Inflammatory macrophage (primary cell): ENCODE results near the gene PIP4K2B.
"Not testable (repeated sequence)": the region's sequence is repeated elsewhere in the genome, so short reads cannot be mapped to it uniquely, and the experiment has no call there.

Experiments
- DNase-seq, 2 donors: peaks; one replicate each; pipeline ENCODE4 v3.0.0-alpha.2; 2020 to 2022
- total RNA-seq, 18 experiments: gene quantifications; one replicate each; lab custom pipeline; 2026; ENCODE audit warnings: mixed read lengths in 6 of 18, inconsistent platforms in 2 of 18; lab: John Stamatoyannopoulos, UW

PIP4K2B gene
- 14.5 to 98.9 (median 68.8) reads per million in 18 experiments for total RNA-seq

DNA sequence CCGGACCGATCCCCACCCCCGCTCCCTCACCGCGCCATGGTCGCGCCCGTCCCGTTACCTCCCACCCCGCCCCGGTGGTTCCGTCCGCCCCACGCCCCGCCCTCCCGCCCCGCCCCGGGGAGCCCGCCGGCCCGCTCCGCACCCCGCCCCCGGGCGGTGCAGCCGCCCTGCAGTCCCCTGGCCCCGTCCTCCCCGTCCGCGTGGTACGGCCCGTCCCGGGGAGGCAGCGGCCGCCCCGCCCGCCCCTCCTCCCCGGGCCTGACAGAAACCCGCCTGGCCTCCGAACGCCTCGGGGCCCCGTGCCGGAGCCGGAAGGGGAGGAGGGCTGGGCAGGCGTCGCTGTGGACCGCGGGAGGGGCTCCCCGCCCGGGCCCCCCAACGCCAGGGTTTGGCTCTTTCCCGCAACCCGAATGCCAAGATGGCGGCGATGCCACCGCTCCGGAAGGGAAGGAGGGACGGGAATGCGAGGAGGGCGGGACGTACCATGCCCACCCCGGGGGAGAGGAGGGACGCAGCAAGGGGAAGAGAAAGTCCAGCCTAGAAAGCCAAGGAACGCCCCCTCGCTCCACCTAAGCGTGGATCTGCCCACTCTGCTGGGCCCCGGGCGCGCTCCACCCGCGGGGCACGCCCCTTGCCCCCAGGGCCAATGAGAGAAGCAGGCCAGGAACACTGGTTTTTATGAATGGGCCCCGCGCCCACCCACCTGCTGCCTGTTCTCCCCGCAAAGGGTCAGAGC is at the start of gene PIP4K2B:
Gene PIP4K2B (minus strand): TSS at position 56 of the 736 bp plus-strand sequence. CDS start 132 bp downstream, outside the sequence.
- peak; percentile 96 to 97 for DNase-seq

- DNase-seq, result no peak
Measured at GRCh38 chr17:38848557-38848891, 49.2 kb upstream of the PIP4K2B start.

- DNase-seq, result no peak
Measured at GRCh38 chr17:38844261-38844757, 45.0 kb upstream of the PIP4K2B start.

GRCh38 chr17:38825762-38826247 is 26.4 kb upstream of the PIP4K2B start:
- no peak for DNase-seq

- peak; percentile 96 to 99 for DNase-seq
Measured at GRCh38 chr17:38824899-38825761, 25.8 kb upstream of the PIP4K2B start, which contains the start of gene CWC25. CWC25 (minus strand) TSS chr17:38825321; CDS start chr17:38825183, 138 bp downstream.

DNA sequence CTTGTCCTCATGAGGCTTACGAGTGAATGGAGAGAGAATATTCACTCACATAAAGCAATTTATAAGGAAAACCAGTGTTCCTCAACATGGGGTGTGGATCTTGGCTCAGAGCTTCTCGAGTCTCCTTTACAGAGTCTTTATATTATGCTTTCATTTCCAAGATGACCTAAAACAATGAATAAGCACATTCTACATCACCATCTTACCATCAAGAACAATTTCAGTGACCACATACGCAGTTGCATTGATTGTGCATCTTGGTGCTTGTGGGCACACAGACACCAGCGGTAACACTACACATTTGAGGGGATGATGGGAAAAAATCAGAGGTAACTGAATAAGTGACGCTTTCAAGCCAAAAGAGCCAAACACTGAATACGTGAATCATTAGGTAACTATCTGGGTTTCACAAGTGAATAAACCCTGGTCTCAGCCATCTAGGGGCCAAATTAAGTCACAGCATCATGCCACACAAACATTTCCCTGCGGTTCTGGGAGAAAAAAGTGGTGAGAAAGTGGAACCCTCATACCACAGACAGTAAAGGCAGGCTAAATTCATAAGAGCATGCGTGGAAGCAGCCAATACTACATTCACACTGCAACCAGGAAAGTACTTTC is 16.3 kb upstream of the PIP4K2B start:
- DNase-seq, result peak; percentile 11 to 26

DNA sequence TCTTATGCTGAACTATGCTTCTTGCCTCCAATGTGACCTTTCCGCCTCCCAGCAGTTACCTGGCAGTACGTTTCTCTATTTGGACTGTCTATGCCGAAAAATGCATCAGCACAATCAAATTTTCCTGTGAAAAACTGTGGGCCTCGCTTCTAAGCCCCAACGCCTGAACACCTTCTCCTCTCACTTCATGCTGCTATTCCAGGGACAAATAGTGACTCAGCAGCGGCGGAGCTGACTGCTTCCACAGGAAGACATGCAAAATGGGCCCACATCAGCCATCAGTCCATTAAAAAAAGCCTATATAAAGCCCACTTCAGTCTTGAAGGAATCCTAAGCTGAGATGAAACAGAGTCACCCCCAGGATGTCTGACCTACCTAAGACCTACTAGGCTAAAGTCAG is 10.5 kb upstream of the PIP4K2B start:
- DNase-seq, result no peak

- DNase-seq, result no peak
Measured at GRCh38 chr17:38800237-38800760, 943 bp upstream of the PIP4K2B start.

- DNase-seq, result peak; percentile 27 to 44
Measured at GRCh38 chr17:38798614-38799500, 499 bp downstream of the PIP4K2B start.

GRCh38 chr17:38797828-38798227 is 1.5 kb downstream of the PIP4K2B start:
- DNase-seq, result no peak

GRCh38 chr17:38797158-38797490 is 2.2 kb downstream of the PIP4K2B start:
- peak in 1 of 2 donors; percentile 56 for DNase-seq

DNA sequence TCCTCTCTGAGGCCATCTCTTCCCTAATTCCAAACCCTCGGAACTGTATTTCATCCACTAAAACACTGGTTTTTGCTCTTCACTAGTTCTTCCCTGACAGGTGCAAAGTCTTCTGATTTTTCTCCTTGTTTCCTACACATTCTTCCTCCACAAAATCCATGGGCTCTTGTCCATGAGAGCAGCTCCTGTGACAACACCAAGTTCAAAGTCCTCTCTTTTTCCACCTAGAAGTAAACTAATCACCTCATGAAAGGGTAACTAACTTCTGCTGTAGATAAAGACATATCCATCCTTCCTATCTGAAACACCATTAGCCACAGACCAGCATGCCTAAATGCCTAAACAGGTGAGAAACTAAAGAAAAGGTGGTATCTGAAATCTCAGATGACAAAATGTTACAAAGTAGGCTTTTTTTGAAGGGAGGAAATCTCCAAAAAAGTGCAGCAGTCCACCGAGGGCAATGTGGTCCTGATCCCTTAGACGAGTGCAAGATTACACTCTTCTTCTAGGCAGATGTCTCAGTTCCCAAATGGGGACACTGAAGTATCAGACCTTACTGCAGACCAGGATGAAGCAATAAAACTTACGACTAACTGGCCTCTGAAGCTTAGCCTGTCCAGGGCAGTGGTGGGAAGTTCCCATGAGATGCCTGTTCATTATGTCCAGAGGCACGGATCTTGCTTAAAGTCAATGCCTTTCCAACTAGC is 2.8 kb downstream of the PIP4K2B start:
- peak; percentile 8 to 42 for DNase-seq

DNA sequence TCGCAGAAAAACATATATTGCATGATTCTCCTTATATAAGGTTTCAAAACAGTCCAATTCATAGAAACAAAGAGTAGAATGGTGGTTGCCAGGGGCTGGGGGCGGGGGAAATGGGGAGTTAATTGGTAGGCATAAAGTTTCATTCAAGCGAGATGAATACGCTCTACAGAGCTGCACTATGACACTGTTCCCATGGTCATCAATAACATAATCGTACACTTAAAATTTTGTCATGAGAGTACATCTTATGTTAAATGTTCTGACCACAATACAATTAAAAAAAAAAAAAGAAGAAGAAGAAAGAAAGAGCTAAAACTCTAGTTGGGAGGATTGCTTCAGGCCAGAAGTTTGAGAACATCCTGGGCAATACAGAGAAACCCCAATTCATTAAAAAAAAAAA is 5.1 kb downstream of the PIP4K2B start:
- DNase-seq, result no peak

GRCh38 chr17:38791162-38791561 is 8.2 kb downstream of the PIP4K2B start:
- no peak for DNase-seq

DNA sequence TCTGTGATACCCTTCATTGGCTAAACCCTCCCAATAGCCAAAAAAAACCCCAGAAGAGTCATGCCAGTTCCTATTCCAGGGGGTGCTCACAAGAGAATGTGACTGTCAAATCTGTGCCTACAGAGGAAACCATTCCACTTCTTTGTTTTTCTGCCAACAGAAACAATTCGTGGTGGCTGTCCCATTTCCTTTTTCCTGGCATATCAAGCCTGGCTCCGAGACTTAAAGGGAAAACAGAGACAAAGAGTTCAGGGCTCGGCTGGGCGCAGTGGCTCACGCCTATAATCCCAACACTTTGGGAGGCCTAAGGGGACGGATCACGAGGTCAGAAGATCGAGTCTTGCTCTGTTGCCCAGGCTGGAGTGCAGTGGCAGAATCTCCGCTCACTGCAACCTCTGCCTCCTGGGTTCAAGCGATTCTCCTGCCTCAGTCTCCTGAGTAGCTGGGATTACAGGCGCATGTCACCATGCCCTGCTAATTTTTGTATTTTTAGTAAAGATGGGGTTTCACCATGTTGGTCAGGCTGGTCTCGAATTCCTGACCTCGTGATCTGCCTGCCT is 9.1 kb downstream of the PIP4K2B start:
- not testable (repeated sequence) for DNase-seq

DNA sequence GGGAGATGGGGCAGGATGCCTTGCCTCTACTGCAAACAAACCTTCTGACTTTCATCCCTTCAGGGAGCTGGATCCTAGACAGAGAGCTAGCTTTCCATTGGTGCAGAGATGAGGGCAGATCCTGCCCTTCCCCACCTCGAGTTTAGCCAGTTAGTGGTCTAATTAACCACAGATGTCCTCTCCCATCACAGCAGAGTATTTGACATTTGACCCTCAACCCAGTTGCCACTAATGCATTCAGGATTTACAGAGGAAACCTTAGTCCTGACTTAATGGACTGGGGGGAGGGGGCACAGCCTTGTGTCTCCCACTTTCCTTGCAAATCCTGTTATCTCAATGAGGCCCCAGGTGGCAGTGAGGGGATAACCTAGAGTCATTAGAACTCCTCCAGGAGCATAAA is 10.2 kb downstream of the PIP4K2B start:
- DNase-seq, result no peak

GRCh38 chr17:38787999-38788398 is 11.4 kb downstream of the PIP4K2B start:
- DNase-seq, result not testable (repeated sequence)

- DNase-seq, result no peak
Measured at GRCh38 chr17:38786372-38786771, 13.0 kb downstream of the PIP4K2B start.

DNA sequence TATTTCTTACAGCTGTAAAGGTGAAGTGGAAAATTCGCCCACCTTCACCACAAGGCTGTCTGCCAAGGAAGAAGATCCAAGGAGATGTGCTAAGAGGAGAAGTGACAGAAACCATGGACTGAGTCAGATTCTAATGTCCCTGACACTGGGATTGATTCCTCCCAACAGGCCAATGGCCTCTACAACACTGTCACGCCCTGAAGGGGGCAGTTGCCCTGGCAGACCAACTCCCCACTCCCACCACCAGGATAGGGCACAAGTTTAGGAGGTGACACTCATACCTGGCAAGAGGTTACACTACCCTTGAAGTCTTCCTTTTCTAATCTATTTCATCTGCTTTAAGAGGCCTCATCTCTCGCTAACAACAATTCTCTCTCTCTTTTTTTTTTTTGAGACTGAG is 16.1 kb downstream of the PIP4K2B start:
- no peak for DNase-seq

- no peak for DNase-seq
Measured at GRCh38 chr17:38779965-38780752, 19.2 kb downstream of the PIP4K2B start.
